Measurements from ENCODE around the gene LRMDA.
A peak's percentile ranks its signal among the peaks of the same experiment; 100 is the strongest.

Gene LRMDA

DNA sequence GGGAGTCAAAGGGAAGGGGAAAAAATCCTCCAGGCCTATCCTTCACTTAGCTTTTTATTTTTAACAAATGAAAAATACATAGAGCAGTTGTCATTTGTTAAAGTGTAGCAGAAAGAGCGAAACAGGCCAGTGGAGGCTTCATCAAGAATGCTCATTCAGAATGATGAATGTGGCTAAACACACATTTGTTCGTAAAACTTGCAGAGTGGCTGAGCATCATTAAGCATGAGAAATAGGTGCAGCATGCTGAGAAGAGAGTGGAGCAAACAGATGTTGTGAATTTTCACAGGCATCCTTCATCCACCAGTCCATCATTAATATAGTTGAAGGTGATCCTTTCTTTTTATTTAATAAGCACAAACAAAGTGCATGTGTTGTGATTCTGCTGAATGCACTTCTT, 407.6 kb downstream of the LRMDA start:
- H3K27ac ChIP-seq, result no peak overlapping the region
- TF ChIP-seq, protein P1, sequence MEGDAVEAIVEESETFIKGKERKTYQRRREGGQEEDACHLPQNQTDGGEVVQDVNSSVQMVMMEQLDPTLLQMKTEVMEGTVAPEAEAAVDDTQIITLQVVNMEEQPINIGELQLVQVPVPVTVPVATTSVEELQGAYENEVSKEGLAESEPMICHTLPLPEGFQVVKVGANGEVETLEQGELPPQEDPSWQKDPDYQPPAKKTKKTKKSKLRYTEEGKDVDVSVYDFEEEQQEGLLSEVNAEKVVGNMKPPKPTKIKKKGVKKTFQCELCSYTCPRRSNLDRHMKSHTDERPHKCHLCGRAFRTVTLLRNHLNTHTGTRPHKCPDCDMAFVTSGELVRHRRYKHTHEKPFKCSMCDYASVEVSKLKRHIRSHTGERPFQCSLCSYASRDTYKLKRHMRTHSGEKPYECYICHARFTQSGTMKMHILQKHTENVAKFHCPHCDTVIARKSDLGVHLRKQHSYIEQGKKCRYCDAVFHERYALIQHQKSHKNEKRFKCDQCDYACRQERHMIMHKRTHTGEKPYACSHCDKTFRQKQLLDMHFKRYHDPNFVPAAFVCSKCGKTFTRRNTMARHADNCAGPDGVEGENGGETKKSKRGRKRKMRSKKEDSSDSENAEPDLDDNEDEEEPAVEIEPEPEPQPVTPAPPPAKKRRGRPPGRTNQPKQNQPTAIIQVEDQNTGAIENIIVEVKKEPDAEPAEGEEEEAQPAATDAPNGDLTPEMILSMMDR (conservative IDR thresholded peaks at IDR 0.05), result no peak

DNA sequence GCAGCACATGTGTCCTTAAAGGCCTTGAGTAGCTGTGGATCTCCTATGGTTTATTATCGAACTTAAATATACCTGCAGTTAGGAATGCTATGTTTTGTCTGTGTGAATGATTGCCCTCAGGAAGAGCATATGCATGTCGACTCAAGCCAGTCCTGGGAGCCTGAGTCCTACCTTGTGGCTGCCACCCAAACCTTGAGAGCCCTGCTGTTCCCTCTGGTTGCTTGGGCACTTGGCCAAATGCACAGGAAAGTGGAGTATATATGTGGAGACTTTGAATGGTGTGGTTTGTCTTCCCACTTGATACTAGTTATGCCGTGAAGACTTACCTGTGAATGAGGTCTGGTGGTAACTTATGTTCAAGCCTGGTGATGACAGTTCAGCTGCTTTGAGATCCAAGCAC, 409.8 kb downstream of the LRMDA start:
- TF ChIP-seq, protein P1 (conservative IDR thresholded peaks at IDR 0.05), result no peak
- H3K27ac ChIP-seq, result no peak overlapping the region

DNA sequence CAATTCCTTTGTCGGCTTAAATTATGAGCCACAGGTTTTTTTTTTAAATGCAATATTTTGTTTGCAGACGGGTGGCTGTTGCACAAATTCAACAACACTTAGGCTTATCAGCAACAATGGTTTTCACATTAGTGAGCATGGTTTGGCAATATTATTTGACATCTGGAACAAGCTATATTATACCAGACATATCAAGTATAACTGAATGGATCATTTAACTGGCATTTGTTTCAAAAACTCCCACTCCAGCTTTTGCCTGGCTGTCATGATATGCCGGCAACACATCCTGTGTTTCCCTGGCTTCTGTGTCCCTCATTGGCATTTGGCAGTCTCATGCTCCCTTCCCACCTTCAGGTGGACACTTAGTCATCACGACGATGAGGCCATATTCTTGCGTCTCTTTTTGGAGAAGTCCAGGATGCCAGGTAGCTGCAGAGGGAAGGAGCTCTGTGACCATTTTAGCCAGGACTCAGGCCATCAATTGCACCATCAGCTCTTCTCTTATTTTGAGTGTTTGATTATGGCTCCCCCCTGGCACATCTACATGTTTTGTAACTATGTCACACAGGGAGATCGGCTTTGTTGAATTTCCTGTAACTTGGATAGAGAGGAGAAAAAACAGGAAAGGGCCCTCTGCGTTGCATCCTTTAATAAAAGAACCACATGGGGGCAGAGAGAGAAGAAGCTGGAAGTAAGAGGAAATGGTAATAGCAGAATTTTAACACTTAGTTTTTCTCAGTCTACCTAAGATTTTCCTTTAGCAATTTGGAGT, 413.9 kb downstream of the LRMDA start:
- no peak overlapping the region for H3K27ac ChIP-seq
- TF ChIP-seq, protein P1 (conservative IDR thresholded peaks at IDR 0.05), result no peak

DNA sequence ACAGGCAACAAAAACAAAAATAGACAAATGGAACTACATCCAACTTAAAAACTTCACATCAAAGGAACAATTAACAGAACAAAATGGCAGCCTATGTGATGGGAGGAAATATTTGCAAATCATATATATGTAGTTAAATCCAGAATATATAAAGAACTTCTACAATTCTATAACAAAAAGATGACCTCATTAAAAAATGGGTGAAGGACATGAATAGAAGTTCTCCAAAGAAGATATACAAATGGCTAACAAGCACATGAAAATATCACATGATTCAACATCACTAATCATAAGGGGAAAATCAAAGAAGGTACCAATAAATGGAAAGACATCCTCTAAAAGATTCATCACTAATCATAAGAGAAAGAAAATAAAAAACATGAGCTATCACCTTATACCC, 416.1 kb downstream of the LRMDA start:
- H3K27ac ChIP-seq, result no peak overlapping the region
- TF ChIP-seq, protein P1 (conservative IDR thresholded peaks at IDR 0.05), result no peak

DNA sequence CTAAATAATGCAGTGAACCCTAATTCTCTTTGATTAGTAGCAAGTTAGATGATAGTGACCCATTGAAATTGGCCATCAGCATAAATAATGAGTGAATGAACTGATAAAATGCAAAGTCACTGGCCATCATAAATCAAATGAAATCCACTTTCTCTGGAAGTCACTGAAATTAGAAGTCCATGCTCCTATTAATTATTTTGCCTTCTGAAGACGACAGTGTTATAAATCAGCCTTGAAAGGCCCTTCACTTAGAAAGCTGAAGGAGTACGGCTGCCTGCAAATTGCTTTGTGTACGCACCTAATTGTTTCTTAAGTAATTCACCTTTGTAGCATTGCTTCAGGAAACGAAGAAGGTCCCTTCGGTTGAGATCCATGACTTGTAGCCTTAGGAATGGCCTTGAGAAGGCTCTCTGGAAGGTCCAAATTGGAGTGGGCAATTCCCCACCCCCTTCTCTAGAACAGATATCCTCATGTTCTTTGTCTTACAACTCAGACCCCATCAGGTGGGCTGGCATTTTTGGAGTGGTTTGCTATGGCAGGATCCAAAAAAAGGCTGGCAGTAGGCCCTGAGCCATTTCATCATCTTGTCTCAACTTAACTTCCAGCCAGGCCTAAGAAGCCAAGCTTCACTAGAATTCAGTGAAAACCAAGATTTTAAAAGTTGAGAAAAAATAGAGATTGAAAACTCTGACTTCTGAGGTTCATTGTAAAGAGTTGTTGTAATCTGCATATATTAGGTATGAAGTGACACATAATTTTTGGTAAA, 420.3 kb downstream of the LRMDA start:
- TF ChIP-seq, protein P1 (conservative IDR thresholded peaks at IDR 0.05), result no peak
- H3K27ac ChIP-seq, result no peak overlapping the region

DNA sequence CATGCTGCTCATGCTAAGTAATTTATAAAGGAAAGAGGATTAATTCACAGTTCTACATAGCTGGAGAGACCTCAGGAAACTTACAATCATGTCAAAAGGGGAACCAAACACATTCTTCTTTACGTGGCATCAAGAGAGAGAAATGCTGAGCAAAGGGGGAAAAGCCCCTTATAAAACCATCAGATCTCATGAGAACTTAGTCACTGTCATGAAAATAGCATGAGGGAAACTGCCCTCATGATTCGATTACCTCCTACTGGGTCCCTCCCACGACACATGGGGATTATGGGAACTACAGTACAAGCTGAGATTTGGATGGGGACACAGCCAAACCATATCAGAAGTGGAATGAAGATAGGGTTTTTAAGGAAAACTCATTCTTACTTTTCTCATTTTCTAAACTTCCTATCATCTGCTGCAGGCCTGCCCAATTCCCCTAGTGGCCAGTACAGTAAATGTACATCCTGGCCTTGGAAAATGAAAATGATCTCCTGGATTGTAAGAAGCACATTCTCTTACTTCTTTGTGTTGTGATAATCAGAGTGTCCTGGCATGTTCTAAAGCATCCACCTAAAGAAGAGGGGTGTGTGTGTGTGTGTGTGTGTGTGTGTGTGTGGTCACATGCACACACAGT, 421.5 kb downstream of the LRMDA start:
- H3K27ac ChIP-seq, result no peak overlapping the region
- TF ChIP-seq, protein P1 (conservative IDR thresholded peaks at IDR 0.05), result peak; percentile 53

DNA sequence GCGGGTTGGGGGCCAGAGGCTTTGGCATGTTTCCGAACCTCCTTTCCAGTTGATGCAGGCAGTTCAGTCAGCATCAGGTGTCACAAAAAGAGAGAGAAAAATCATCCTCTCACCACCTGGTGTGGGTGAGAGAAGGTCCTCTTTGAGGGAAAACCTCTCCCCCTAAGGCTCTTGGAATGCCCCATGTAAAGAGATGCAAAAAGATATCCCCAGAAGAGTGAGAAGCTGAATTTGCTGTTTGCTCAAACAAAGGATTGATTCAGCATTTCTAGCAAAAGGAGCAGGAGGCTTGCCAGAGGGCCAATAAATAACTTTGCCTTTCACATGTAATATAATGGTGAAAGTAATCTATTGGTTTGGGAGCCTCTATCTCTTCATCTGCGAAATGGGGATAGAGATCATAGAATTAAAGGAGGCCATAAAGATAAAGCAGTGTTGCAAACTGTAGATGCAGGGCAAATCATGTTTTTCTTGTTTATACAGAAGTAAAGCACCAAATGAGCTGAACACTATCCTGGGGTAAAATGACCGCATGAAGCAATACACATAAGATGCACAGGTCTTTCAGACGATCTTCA, 425.9 kb downstream of the LRMDA start:
- TF ChIP-seq, protein P1 (conservative IDR thresholded peaks at IDR 0.05), result no peak
- H3K27ac ChIP-seq, result no peak overlapping the region

Measured in VCaP (cell line).